Trophoblast cell (in vitro differentiated cells and primary cell): ENCODE results near the gene PCNX1.

Experiments used
- DNase-seq, 2 donors: peaks; one replicate each; pipeline ENCODE4 v3.0.0-alpha.2; 2016
- H2AFZ ChIP-seq: 2 replicates; pipeline ENCODE4 v1.6.1; 2013; ENCODE audit warnings: low read length, moderate library complexity, mild to moderate bottlenecking; ENCODE audit not compliant: insufficient read depth, poor library complexity
- H2AK5ac ChIP-seq: 2 replicates; pipeline ENCODE4 v1.6.1; 2013; ENCODE audit warnings: mild to moderate bottlenecking, low read length
- H2BK120ac ChIP-seq: 2 replicates; pipeline ENCODE4 v1.6.1; 2013; ENCODE audit warnings: low read length, mild to moderate bottlenecking, moderate library complexity; ENCODE audit not compliant: insufficient read depth, poor library complexity
- H2BK12ac ChIP-seq: 2 replicates; pipeline ENCODE4 v1.6.1; 2013; ENCODE audit warnings: mild to moderate bottlenecking, low read length, moderate library complexity
- H2BK5ac ChIP-seq: 2 replicates; pipeline ENCODE4 v1.6.1; 2013; ENCODE audit warnings: low read length, low read depth, moderate library complexity, mild to moderate bottlenecking; ENCODE audit not compliant: poor library complexity
- H3K14ac ChIP-seq: 2 replicates; pipeline ENCODE4 v1.6.1; 2013; ENCODE audit warnings: mild to moderate bottlenecking, low read length
- H3K18ac ChIP-seq: 2 replicates; pipeline ENCODE4 v1.6.1; 2013; ENCODE audit warnings: mild to moderate bottlenecking, low read length
- H3K23ac ChIP-seq: 2 replicates; pipeline ENCODE4 v1.6.1; 2013; ENCODE audit warnings: low read length
- H3K27ac ChIP-seq: 2 replicates; pipeline ENCODE4 v1.5.1; 2013; ENCODE audit warnings: low read depth, mild to moderate bottlenecking, inconsistent platforms, low read length, moderate library complexity
- H3K27me3 ChIP-seq: 2 replicates; pipeline ENCODE4 v1.6.1; 2013; ENCODE audit warnings: inconsistent platforms, mild to moderate bottlenecking, low read length, moderate library complexity; ENCODE audit not compliant: insufficient read depth
- H3K36me3 ChIP-seq, 2 experiments: 1 replicate in 1 of 2; 2 replicates in 1 of 2; pipeline ENCODE4 v1.6.1; 2013; ENCODE audit warnings: low read length in 2 of 2, mild to moderate bottlenecking in 2 of 2, moderate library complexity in 1 of 2; ENCODE audit not compliant: insufficient read depth in 2 of 2, control insufficient read depth in 1 of 2
- H3K4ac ChIP-seq: 2 replicates; pipeline ENCODE4 v1.6.1; 2013; ENCODE audit warnings: low read depth, mild to moderate bottlenecking, low read length, moderate library complexity
- H3K4me1 ChIP-seq, 2 experiments: 1 replicate in 1 of 2; 2 replicates in 1 of 2; pipeline ENCODE4 v1.6.1; 2013; ENCODE audit warnings: low read length in 2 of 2, mild to moderate bottlenecking in 2 of 2, moderate library complexity in 1 of 2; ENCODE audit not compliant: insufficient read depth in 2 of 2, control insufficient read depth in 1 of 2
- H3K4me2 ChIP-seq: 2 replicates; pipeline ENCODE4 v1.6.1; 2013; ENCODE audit warnings: inconsistent platforms, mild to moderate bottlenecking, low read length, moderate library complexity
- H3K4me3 ChIP-seq: 2 replicates; pipeline ENCODE4 v1.5.1; 2013; ENCODE audit warnings: mild to moderate bottlenecking, low read depth, low read length, inconsistent platforms
- H3K79me1 ChIP-seq: one replicate; pipeline ENCODE4 v1.6.1; 2013; ENCODE audit warnings: low read length
- H3K79me2 ChIP-seq: 2 replicates; pipeline ENCODE4 v1.6.1; 2013; ENCODE audit warnings: low read length, mild to moderate bottlenecking; ENCODE audit not compliant: control insufficient read depth, insufficient read depth, poor library complexity
- H3K9ac ChIP-seq: 2 replicates; pipeline ENCODE4 v1.6.1; 2013; ENCODE audit warnings: mild to moderate bottlenecking, low read length
- H3K9me3 ChIP-seq: 2 replicates; pipeline ENCODE4 v1.6.1; 2013; ENCODE audit warnings: low read depth, mild to moderate bottlenecking, control low read depth, inconsistent platforms, low read length; ENCODE audit not compliant: insufficient read depth
- H4K12ac ChIP-seq: 2 replicates; pipeline ENCODE4 v1.6.1; 2013; ENCODE audit warnings: low read depth, mild to moderate bottlenecking, low read length, moderate library complexity
- H4K8ac ChIP-seq: 2 replicates; pipeline ENCODE4 v1.6.1; 2013; ENCODE audit warnings: low read depth, mild to moderate bottlenecking, low read length, moderate library complexity
- H4K91ac ChIP-seq: one replicate; pipeline ENCODE4 v1.6.1; 2013; ENCODE audit warnings: low read depth, mild to moderate bottlenecking, low read length, moderate library complexity
- WGBS: extraction: QIAGEN DNeasy Blood & Tissue Kit; methylation state at CpG from one replicate; pipeline ENCODE4 v1.1.7; 2013; ENCODE audit warnings: missing lambda C conversion rate; ENCODE audit not compliant: insufficient read length, insufficient coverage; ENCODE audit errors: extremely low coverage; 5-methylcytosine and 5-hydroxymethylcytosine counted together

PCNX1 gene

DNA sequence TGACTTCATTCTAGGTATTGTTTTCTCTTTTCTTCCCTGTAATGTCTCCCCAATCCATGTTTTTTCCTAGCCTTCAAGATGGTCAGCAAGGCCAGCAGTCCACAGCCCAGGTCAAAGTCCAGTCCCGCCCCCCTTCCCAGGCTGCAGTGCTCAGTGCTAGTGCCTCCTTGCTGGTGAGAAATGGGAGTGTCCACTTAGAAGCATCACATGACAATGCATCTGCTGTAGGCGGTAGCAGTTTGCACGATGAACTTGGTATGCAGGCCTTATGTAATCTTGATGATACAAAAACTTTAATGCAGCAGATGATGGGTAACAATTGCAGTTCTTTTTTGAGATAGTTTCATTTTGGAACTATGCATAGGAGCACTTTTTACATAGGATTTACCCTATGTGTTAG, 88.4 kb downstream of the PCNX1 start:
- Histone ChIP-seq H3K23ac (no peak overlapping the region), H3K4me1 (no peaks in the 10 kb centered on the region), H3K9ac (no peak overlapping the region), H2BK120ac (no peak overlapping the region), H3K27me3 (no peaks in the 10 kb centered on the region), H2AFZ (no peak overlapping the region), H4K12ac (no peak overlapping the region), H3K9me3 (no peaks in the 10 kb centered on the region), H2BK5ac (no peak overlapping the region), H3K79me1 (no peaks in the 10 kb centered on the region), H2BK12ac (no peak overlapping the region), H3K4me3 (no peak overlapping the region), H4K91ac (no peak overlapping the region), H3K18ac (no peak overlapping the region), H4K8ac (no peak overlapping the region), H3K4ac (no peak overlapping the region), H3K27ac (no peak overlapping the region), H3K4me2 (no peak overlapping the region), H3K36me3 (peaks cover 3 to 5% of the 10 kb centered on the region in 2 experiments), H3K14ac (no peak overlapping the region), H2AK5ac (no peak overlapping the region), H3K79me2 (no peaks in the 10 kb centered on the region)
- no CpG with 5 or more reads among the region's 3 CpGs for WGBS
- DNase-seq = no peak

DNA sequence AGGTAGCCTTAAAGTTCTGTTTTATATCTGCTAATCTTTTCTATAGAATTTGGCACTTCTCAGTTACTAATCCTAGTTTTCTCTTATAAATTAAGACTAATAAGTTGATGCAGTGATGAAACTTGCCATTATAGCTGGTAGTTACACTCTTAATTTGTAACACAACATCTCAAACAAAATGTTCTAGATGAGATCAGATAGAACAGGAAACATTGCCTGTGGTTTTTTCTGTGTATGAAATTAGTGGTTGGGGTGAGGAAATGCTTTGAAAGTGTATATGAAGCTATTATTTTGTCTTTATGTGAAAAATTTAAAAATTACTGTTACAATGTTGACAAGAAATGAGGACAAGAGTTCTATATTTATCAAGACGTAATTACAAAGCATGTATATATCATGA, 91.9 kb downstream of the PCNX1 start:
- H3K14ac ChIP-seq = no peak overlapping the region
- no peaks in the 10 kb centered on the region for H3K79me2 ChIP-seq
- H3K9me3 ChIP-seq = no peaks in the 10 kb centered on the region
- DNase-seq = no peak
- no peak overlapping the region for H3K4me3 ChIP-seq
- no peak overlapping the region for H3K27ac ChIP-seq
- peaks cover 3 to 5% of the 10 kb centered on the region in 2 experiments for H3K36me3 ChIP-seq
- WGBS = no CpG with 5 or more reads among the region's 1 CpG
- no peaks in the 10 kb centered on the region for H3K79me1 ChIP-seq
- H3K23ac ChIP-seq = no peak overlapping the region
- H2BK120ac ChIP-seq = no peak overlapping the region
- no peak overlapping the region for H3K4ac ChIP-seq
- H3K4me2 ChIP-seq = no peak overlapping the region
- peaks cover 0 to 3% of the 10 kb centered on the region in 2 experiments for H3K4me1 ChIP-seq
- no peak overlapping the region for H2AFZ ChIP-seq
- no peak overlapping the region for H4K8ac ChIP-seq
- no peaks in the 10 kb centered on the region for H3K27me3 ChIP-seq
- no peak overlapping the region for H4K91ac ChIP-seq
- no peak overlapping the region for H2BK12ac ChIP-seq
- no peak overlapping the region for H3K18ac ChIP-seq
- no peak overlapping the region for H2BK5ac ChIP-seq
- H2AK5ac ChIP-seq = no peak overlapping the region
- no peak overlapping the region for H3K9ac ChIP-seq
- H4K12ac ChIP-seq = no peak overlapping the region

DNA sequence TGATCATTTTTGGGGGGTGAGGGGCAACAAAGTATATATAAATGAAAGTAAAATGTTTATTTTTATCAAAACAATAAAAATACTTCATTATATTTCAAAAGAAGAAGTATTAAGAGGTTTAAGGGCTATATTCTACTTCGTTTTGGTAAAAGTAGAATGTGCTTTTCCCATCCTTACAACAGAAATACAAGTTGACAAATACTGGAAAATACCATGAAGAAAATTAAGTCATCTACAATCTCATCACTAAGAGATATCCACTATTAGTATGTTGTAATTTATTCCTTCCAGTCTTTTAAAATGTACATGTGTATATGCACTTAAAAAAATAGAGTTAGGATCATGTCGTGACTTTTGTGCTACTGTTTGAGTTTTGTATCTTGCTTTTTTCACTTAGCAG, 92.8 kb downstream of the PCNX1 start:
- H2AFZ ChIP-seq = no peak overlapping the region
- no peak for DNase-seq

DNA sequence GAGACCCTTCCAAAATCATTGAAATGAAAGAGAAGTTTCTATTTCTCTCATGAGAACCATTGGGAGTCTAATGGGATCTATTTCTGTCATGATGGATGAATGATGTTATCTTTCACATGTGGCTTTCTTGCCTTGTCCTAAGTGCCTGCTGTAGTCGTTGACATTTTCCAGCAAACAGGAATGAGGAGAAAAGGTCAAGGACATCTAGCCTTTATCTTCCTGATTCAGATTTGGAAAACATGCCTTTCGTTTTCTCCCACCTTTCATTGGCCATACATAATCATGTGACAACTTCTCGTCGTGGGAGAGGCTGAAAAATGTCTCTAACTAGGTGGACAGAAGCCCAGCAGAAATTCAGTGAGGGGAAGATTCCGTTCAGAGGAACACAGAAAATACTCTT, 94.5 kb downstream of the PCNX1 start:
- H3K27ac ChIP-seq = no peak overlapping the region
- peaks cover 0 to 3% of the 10 kb centered on the region in 2 experiments for H3K4me1 ChIP-seq
- peaks cover 5 to 8% of the 10 kb centered on the region in 2 experiments for H3K36me3 ChIP-seq
- no peak overlapping the region for H3K4me3 ChIP-seq
- DNase-seq = no peak
- H3K23ac ChIP-seq = no peak overlapping the region
- H3K27me3 ChIP-seq = no peaks in the 10 kb centered on the region
- H2AFZ ChIP-seq = no peak overlapping the region
- H2BK120ac ChIP-seq = no peak overlapping the region
- no peaks in the 10 kb centered on the region for H3K79me2 ChIP-seq
- no peak overlapping the region for H4K12ac ChIP-seq
- no peak overlapping the region for H3K9ac ChIP-seq
- H3K79me1 ChIP-seq = no peaks in the 10 kb centered on the region
- H3K4ac ChIP-seq = no peak overlapping the region
- WGBS = no CpG with 5 or more reads among the region's 5 CpGs
- no peak overlapping the region for H4K8ac ChIP-seq
- no peak overlapping the region for H3K14ac ChIP-seq
- no peak overlapping the region for H2BK12ac ChIP-seq
- no peak overlapping the region for H2BK5ac ChIP-seq
- H3K4me2 ChIP-seq = no peak overlapping the region
- no peak overlapping the region for H4K91ac ChIP-seq
- H3K9me3 ChIP-seq = no peaks in the 10 kb centered on the region
- H2AK5ac ChIP-seq = no peak overlapping the region
- H3K18ac ChIP-seq = no peak overlapping the region

More for the DNA sequence above, 92.8 kb downstream of the PCNX1 start:
- Histone ChIP-seq H3K79me2 (no peaks in the 10 kb centered on the region), H3K9me3 (no peaks in the 10 kb centered on the region), H4K8ac (no peak overlapping the region), H3K18ac (no peak overlapping the region), H3K79me1 (no peaks in the 10 kb centered on the region), H3K9ac (no peak overlapping the region), H3K14ac (no peak overlapping the region), H3K4me2 (no peak overlapping the region), H2BK120ac (no peak overlapping the region), H3K36me3 (peaks cover 3 to 10% of the 10 kb centered on the region in 2 experiments), H4K12ac (no peak overlapping the region), H3K23ac (no peak overlapping the region), H3K4me1 (peaks cover 0 to 3% of the 10 kb centered on the region in 2 experiments), H3K4ac (no peak overlapping the region), H4K91ac (no peak overlapping the region), H3K4me3 (no peak overlapping the region), H2BK5ac (no peak overlapping the region), H3K27me3 (no peaks in the 10 kb centered on the region), H3K27ac (no peak overlapping the region), H2AK5ac (no peak overlapping the region), H2BK12ac (no peak overlapping the region)
- no CpG with 5 or more reads among the region's 2 CpGs for WGBS
